Fibroblast of lung (primary cell): ENCODE measurements around the gene LRRC46. TPM values are rescaled to one million over a fixed set of nuclear protein-coding genes. Genes with fewer than 3 reads are reported as not detected.

ENCODE experiments used
- DNase-seq, 2 donors: peaks; one replicate each; pipeline versions ENCODE4 v3.0.0 to v3.0.0-alpha.2; 2010; ENCODE audit warnings: low read depth in 2 of 2
- H2AFZ ChIP-seq: 2 replicates; pipeline ENCODE4 v1.5.1; 2012; ENCODE audit warnings: low read length, control low read depth, inconsistent platforms
- H3K27ac ChIP-seq: 2 replicates; pipeline ENCODE4 v1.5.1; 2011; ENCODE audit warnings: low read length, control low read depth; ENCODE audit not compliant: insufficient read depth
- H3K27me3 ChIP-seq: 2 replicates; pipeline ENCODE4 v1.5.1; 2011; ENCODE audit warnings: mild to moderate bottlenecking, low read length; ENCODE audit not compliant: control insufficient read depth, insufficient read depth
- H3K36me3 ChIP-seq: 2 replicates; pipeline ENCODE4 v1.5.1; 2011; ENCODE audit warnings: low read length; ENCODE audit not compliant: control insufficient read depth, insufficient read depth
- H3K4me1 ChIP-seq: 2 replicates; pipeline ENCODE4 v1.5.1; 2011; ENCODE audit warnings: low read length; ENCODE audit not compliant: control insufficient read depth, insufficient read depth; ENCODE audit errors: extremely low read depth
- H3K4me2 ChIP-seq: 2 replicates; pipeline ENCODE4 v1.5.1; 2011; ENCODE audit warnings: low read length, control low read depth; ENCODE audit not compliant: insufficient read depth; ENCODE audit errors: extremely low read depth
- H3K4me3 ChIP-seq, 4 experiments: fragments of 200-600 bp in 1 of 4; sonication (generic) in 1 of 4; replicated peaks in 1 of 4; 2 replicates each; pipeline ENCODE4 v1.5.1; 2011 to 2016; ENCODE audit warnings: low read length in 4 of 4, low read depth in 3 of 4, mild to moderate bottlenecking in 3 of 4, control low read depth in 2 of 4, inconsistent platforms in 1 of 4, mixed read lengths in 1 of 4; ENCODE audit not compliant: insufficient read depth in 1 of 4; ENCODE audit errors: control extremely low read depth in 1 of 4
- H3K79me2 ChIP-seq: 2 replicates; pipeline ENCODE4 v1.5.1; 2012; ENCODE audit warnings: mild to moderate bottlenecking, low read length, inconsistent platforms; ENCODE audit not compliant: control insufficient read depth, insufficient read depth
- H3K9ac ChIP-seq: 2 replicates; pipeline ENCODE4 v1.5.1; 2011; ENCODE audit warnings: mild to moderate bottlenecking, low read length, control low read depth; ENCODE audit not compliant: insufficient read depth
- H3K9me3 ChIP-seq: 2 replicates; pipeline ENCODE4 v1.5.1; 2012; ENCODE audit warnings: low read depth, low read length; ENCODE audit not compliant: control insufficient read depth, insufficient read depth
- H4K20me1 ChIP-seq: 2 replicates; pipeline ENCODE4 v1.5.1; 2011; ENCODE audit warnings: low read length; ENCODE audit not compliant: control insufficient read depth, insufficient read depth; ENCODE audit errors: extremely low read depth
- EZH2 ChIP-seq: IDR thresholded peaks from 2 replicates; pipeline ENCODE4 v1.5.1; 2012; ENCODE audit warnings: low read length, control low read depth, mild to moderate bottlenecking; ENCODE audit errors: missing control alignments
- polyA plus RNA-seq, 2 donors: library from polyadenylated mRNA; depleted of rRNA in 1 of 2; stranded (reverse) in 1 of 2; unstranded in 1 of 2; fragments of >200 nt; gene quantifications; 2 replicates each; pipeline ENCODE4 v1.2.1, GENCODE V29; 2011 to 2012; ENCODE audit warnings: missing spikeins in 1 of 2
- total RNA-seq: library from RNA; depleted of rRNA; stranded (reverse); fragments of >200 nt; gene quantifications from 2 replicates; pipeline ENCODE4 v1.2.1, GENCODE V29; 2014
- TF ChIP-seq, protein P1 (sequence below), 2 donors: IDR thresholded peaks in 1 of 2; conservative IDR thresholded peaks in 1 of 2; 1 replicate in 1 of 2; 2 replicates in 1 of 2; pipeline ENCODE4 v1.5.1; 2011 to 2012; ENCODE audit warnings: low read length in 2 of 2, control low read depth in 1 of 2, inconsistent platforms in 1 of 2, low read depth in 1 of 2, mild to moderate bottlenecking in 1 of 2

Gene LRRC46
- total and polyA plus RNA-seq, 2 donors (not counting 1 experiment from before 2014, with no cell fraction given) = under 0.01 to 0.19 TPM

DNA sequence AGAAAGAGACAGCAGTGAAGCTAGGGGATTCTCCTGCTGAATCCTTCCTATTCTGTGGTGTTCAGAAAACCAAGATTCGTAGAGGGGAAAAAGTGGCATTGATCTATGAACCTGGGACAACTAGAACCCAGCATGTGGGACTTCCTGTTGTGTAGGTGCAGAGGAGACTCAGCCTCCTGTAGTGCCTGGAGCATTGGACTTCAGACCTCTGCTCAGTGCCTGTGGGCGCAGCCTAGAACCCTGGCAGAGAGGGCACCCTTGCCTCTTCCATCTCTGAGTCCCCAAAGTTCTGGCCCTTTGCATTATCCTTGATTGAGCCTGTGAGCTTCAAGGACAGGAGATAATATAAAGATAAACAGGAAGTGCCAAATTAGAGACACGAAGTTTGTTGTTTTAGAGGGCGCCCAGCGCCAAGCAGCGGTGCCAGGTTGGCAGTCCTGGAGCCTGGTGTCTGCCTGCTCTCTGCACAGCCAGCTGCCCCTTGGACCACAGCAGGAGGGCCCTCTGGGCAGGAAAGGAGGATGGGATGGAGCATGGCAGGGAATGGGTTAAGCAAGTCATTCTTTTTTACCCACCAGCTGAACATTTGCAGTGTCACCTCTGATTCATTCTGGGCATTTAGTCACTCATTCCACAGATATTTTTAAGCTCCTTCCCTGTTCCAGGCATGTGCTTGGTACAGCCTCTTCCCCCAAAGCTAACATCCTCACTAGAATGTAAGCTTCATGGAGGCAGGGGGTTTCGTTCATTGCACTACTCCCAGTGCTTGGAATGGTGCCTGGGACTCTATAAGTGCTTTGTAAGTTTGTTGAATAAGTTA lies 31.4 kb downstream of the LRRC46 start:
- peak overlapping the region; percentile 30 for H3K9ac ChIP-seq
- peak; percentile 76 to 89 for DNase-seq
- peak overlapping the region; percentile 83 for H2AFZ ChIP-seq

DNA sequence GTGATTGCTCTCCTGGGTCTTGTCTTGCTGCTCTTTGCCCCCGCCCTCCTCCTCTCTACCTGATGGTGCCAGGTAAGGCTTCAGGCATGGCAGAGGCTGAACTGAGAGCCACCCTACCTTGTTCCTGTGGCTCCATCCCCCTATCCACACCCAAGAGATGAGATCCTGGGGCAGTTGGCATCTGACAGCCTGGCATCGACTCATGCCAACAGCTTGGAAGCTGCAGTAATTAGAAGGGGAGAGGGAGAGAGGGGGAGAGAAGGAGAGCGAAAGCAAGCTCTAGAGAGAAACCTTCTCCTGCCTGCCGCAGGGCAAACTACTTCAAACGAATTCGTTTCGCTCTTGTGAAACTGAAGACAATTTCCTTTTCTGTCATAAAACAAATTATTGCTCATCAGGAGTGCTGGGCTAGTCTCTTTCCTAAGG lies 33.3 kb downstream of the LRRC46 start:
- peaks cover 11% of the 10 kb centered on the region for H3K27me3 ChIP-seq
- TF ChIP-seq EZH2 = no peak
- TF ChIP-seq, protein P1, sequence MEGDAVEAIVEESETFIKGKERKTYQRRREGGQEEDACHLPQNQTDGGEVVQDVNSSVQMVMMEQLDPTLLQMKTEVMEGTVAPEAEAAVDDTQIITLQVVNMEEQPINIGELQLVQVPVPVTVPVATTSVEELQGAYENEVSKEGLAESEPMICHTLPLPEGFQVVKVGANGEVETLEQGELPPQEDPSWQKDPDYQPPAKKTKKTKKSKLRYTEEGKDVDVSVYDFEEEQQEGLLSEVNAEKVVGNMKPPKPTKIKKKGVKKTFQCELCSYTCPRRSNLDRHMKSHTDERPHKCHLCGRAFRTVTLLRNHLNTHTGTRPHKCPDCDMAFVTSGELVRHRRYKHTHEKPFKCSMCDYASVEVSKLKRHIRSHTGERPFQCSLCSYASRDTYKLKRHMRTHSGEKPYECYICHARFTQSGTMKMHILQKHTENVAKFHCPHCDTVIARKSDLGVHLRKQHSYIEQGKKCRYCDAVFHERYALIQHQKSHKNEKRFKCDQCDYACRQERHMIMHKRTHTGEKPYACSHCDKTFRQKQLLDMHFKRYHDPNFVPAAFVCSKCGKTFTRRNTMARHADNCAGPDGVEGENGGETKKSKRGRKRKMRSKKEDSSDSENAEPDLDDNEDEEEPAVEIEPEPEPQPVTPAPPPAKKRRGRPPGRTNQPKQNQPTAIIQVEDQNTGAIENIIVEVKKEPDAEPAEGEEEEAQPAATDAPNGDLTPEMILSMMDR (conservative IDR thresholded peaks at IDR 0.05 in 1 of 2, IDR thresholded peaks at IDR 0.05 in 1 of 2; ENCODE audit: low read depth in 1 of 2, low read length in 2 of 2) = no peak
- no peak for DNase-seq
- no peaks in the 10 kb centered on the region for H3K79me2 ChIP-seq
- H3K4me3 ChIP-seq = no peak overlapping the region
- H3K9me3 ChIP-seq = no peaks in the 10 kb centered on the region
- H4K20me1 ChIP-seq = no peaks in the 10 kb centered on the region
- no peaks in the 10 kb centered on the region for H3K36me3 ChIP-seq
- no peak overlapping the region for H3K4me2 ChIP-seq
- no peak overlapping the region for H3K27ac ChIP-seq
- H3K4me1 ChIP-seq = peaks cover 6% of the 10 kb centered on the region
- no peak overlapping the region for H2AFZ ChIP-seq
- H3K9ac ChIP-seq = no peak overlapping the region

More for the DNA sequence above, 31.4 kb downstream of the LRRC46 start:
- H3K9me3 ChIP-seq = no peaks in the 10 kb centered on the region
- peaks cover 6% of the 10 kb centered on the region for H3K4me1 ChIP-seq
- TF ChIP-seq, protein P1 (conservative IDR thresholded peaks at IDR 0.05 in 1 of 2, IDR thresholded peaks at IDR 0.05 in 1 of 2; ENCODE audit: low read depth in 1 of 2, low read length in 2 of 2) = no peak
- no peak for TF ChIP-seq EZH2
- H3K4me3 ChIP-seq = no peak overlapping the region
- no peaks in the 10 kb centered on the region for H4K20me1 ChIP-seq
- H3K36me3 ChIP-seq = no peaks in the 10 kb centered on the region
- peaks cover 7% of the 10 kb centered on the region for H3K27me3 ChIP-seq
- peak overlapping the region; percentile 51 for H3K4me2 ChIP-seq
- no peaks in the 10 kb centered on the region for H3K79me2 ChIP-seq
- peak overlapping the region; percentile 81 for H3K27ac ChIP-seq

DNA sequence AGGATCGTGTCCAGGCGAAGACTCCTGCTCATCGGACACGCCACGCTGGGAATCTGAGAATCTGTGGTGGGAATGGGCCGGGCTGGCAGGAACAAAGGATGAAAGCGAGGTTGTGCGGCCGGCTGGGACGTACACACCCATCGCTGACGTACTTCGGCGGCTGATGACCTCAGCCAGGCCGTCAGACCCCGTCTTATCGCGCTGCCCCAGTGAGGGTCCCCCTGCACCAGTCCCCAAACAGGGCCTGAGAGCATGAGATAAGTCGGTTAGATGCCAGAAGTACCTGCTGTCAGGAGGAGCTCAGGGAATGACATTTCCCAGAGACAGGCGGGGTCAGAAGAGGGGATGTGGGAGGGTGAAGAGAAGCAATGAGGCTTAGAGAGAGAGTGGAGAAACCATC lies 35.5 kb downstream of the LRRC46 start:
- peak; percentile 18 to 27 for DNase-seq
- Histone ChIP-seq H3K79me2 (no peaks in the 10 kb centered on the region), H2AFZ (no peak overlapping the region), H3K27me3 (peaks cover 26% of the 10 kb centered on the region), H3K9ac (no peak overlapping the region), H3K4me2 (no peak overlapping the region), H3K9me3 (no peaks in the 10 kb centered on the region), H3K4me1 (peaks cover 6% of the 10 kb centered on the region), H4K20me1 (no peaks in the 10 kb centered on the region), H3K4me3 (no peak overlapping the region), H3K36me3 (no peaks in the 10 kb centered on the region), H3K27ac (no peak overlapping the region)
- TF ChIP-seq, protein P1 (conservative IDR thresholded peaks at IDR 0.05 in 1 of 2, IDR thresholded peaks at IDR 0.05 in 1 of 2; ENCODE audit: low read depth in 1 of 2, low read length in 2 of 2) = no peak
- no peak for TF ChIP-seq EZH2
